Hematopoietic multipotent progenitor cell treated with erythropoietin and hydrocortisone succinate and interleukin-3 and kit ligand, for 8 days (in vitro differentiated cells): ENCODE results near the gene PLEKHG4B.
"Not testable (repeated sequence)": the region's sequence is repeated elsewhere in the genome, so short reads cannot be mapped to it uniquely, and the experiment has no call there.

Experiments
- DNase-seq: peaks from one replicate; pipeline ENCODE4 v3.0.0-alpha.2; 2015

PLEKHG4B gene

DNA sequence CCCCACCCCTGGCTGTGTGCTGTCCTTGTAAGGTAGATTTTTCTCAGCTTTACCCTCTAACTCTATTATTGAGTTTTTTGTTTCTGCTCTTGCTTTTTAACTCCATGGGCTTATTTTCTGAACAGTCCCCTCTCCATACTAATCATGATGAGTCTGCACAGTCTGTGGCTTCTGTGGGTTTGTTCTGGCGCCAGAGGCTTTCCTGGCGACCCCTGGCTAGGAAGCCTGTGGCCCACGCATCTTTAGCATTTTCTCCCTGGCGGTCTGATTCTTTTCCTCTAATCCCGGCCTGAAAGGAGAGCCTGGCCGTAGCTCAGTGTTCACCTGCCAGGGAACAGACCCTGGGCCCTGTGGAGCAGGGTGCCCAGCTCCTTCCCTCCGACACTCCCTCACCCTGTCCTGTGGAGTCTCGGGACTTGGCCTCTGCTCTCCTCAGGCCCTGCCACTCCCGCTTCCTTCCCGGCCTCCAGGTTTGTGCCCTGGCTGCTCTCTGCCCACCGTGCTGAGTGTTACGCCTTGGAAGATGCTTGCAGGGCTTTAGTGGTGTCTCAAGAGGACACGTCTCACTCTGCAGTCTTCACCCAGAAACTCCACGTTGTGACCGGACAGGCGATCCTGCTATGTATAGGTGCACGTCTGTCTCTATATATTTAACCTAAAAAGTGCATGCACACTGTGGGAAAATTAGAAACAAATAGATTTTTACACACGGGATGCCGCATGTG, 67.6 kb downstream of the PLEKHG4B start:
- DNase-seq: no peak

DNA sequence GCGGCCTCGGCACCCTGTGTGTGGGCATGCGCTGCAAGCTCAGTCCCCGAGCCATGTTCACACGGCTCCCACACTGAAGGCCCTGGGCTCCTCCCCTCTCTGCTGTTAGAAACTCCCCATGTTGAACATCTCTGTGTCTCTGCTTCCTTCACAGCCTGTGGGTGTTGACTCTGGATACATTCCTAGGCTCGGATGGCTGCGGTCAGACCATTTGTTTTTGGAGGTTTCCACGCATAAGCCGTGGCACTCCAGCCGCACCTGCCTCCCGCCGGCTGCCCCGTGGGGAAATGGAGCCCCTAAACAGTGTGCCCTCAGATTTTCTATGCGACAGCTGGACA, 68.2 kb downstream of the PLEKHG4B start:
- DNase-seq: no peak

DNA sequence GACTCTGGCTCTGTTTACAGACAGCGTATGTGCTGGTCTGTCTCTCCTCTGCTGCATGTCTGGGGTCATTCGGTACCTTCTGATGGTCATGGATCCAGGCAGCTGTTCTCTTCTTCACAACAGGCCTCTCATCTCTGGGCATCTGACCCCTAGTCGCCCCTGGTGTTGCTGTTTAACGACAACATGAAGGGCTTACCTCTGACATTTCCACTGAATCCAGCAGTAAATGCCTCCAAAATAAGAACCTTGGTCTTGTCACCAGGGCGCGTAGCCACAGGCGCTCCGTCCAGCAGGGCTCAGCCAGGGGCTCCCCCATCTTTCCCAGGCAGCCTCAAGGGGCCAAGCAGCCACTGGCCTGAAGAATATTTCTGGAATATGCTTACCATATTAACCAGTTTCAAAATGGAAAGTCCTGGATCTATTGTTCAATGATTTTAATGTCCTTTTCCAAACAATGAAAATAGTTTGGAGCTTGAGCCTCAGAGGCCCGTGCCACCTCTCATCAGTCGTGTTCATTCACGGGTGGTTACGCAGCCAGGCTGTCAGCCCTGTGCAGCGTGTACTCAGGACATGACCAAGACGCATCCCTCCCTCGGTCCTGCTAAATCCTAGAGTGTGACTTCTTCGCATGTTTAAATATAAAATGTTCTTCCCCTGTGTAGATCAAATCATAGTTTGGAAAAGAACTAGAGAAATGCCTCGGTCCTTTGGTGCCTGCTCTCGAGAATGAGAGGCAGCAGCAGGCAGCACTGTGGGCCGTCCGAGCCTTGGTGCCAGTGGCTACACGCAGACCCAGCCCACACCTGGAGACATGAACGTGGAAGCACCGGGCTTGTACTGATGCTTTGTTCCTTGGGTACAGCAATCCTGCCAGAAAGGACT, 69.2 kb downstream of the PLEKHG4B start:
- no peak for DNase-seq

GRCh38 chr5:161803-162110, 69.8 kb downstream of the PLEKHG4B start:
- no peak for DNase-seq

GRCh38 chr5:162190-162564, 70.2 kb downstream of the PLEKHG4B start:
- no peak for DNase-seq

- DNase-seq: no peak
Measured at GRCh38 chr5:162565-163337, 70.8 kb downstream of the PLEKHG4B start.

GRCh38 chr5:163338-163620, 71.3 kb downstream of the PLEKHG4B start:
- DNase-seq: no peak

DNA sequence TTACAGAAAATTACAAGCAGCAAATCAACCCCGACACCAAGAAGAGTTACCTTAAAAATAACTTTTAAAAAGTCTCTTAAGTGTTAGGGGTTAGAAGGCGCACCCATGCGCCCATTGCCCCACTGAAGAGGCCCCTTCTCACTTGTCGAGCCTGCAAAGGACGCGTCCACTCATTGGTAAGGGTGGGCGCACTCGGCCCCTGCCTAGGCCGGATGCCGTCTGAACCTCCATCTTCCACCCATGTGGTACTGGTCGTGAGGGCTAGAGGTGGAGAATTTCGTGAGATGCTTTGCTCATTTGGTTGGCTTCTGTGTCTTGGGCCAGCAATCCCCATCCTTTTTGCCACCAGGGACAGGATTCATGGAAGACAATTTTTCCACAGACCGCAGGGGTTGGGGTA, 71.9 kb downstream of the PLEKHG4B start:
- DNase-seq: no peak

DNA sequence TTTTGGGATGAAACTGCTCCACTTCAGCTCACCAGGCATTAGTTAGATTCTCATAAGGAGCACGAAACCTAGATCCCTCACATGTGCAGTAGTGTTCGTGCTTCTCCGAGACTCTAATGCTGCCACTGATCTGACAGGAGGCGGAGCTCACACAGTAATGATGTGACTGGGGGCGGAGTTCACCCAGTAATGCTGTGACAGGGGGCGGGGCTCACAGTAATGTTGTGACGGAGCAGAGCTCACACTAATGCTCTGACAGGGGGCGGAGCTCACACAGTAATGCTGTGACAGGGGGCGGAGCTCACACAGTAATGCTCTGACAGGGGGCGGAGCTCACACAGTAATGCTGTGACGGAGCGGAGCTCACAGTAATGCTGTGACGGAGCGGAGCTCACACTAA, 72.3 kb downstream of the PLEKHG4B start:
- no peak for DNase-seq

- not testable (repeated sequence) for DNase-seq
Measured at GRCh38 chr5:164783-165182, 72.8 kb downstream of the PLEKHG4B start.

DNA sequence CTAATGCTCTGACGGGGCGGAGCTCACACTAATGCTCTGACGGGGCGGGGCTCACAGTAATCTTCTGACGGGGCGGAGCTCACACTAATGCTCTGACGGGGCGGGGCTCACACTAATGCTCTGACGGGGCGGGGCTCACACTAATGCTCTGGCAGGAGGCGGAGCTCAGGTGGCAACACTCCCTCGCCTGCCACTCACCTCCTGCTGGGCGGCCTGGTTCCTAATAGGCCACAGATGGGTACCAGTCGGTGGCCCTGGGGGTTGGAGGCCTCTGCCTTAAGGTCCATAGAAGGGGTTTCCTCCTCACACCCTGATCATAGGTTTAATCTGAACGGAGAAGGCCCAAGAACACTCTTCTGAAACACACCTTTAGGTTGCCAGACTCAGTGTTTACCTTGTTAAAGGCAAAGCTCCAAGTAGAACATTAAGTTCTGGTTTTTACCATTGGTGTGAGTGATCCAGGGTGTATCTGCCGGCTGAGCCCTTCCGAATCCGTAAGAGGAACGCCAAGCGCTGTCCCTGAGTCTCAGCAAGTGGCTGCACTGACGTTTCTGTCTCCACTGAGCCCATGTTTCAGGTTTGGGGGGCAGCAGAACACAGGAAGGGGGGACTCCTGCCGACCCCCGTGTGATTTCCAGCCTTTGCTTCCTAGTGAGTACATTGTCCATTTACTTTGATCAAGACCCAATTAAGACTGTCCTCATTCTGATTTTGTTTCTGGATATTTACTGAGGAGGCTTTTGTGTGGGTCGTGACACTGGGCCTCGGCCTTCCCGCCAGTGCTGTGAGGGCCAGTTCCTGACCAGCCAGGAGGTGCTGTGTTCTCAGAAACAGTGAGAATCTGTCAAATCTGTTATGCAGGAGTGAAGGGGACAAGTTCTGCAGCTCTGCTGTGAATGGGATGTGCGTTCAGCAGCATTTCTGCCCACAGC, 74.7 kb downstream of the PLEKHG4B start:
- DNase-seq: no peak

GRCh38 chr5:167511-167910, 75.5 kb downstream of the PLEKHG4B start:
- DNase-seq: no peak

GRCh38 chr5:167982-168660, 76.2 kb downstream of the PLEKHG4B start:
- no peak for DNase-seq

DNA sequence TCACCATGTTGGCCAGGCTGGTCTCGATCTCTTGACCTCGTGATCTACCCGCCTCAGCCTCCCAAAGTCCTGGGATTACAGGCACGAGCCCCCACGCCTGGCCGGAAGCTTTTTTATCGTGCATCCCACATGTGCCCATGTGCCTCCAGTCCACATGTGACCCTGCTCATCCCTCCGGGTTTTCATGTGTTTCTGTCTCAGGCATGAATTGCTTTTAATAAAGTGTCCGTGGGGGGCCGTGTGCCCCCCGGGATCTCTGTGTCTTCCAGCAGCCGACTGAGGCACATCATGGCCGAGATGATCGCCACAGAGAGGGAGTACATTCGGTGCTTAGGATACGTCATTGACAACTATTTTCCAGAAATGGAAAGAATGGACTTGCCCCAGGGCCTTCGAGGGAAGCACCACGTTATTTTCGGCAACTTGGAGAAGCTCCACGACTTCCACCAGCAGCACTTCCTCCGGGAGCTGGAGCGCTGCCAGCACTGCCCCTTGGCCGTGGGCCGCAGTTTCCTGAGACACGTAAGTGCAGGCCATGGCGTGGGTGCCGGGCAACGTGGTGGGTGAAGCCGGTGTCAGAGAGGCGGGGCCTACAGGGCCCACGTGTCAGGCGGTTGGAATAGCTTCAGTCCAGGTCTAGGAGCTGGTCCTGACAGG, 77.2 kb downstream of the PLEKHG4B start:
- DNase-seq: no peak

DNA sequence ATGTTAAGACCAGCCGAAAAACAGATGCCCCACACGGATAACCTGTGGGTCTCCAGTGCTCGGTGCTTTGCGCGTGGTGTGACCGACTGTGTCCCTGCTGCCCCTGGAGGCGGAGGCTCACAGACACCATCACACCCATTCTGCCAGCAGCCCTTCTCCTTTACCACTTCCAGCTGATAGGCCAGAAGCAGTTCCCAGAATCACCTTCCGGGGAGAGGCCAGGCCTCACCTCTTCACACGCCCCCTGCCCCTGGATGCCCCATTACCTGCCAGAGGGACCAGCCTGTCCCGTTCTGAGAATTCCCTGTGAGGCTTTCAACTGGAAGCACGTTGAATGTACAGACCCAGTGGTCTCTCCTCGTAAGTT, 77.7 kb downstream of the PLEKHG4B start:
- no peak for DNase-seq

DNA sequence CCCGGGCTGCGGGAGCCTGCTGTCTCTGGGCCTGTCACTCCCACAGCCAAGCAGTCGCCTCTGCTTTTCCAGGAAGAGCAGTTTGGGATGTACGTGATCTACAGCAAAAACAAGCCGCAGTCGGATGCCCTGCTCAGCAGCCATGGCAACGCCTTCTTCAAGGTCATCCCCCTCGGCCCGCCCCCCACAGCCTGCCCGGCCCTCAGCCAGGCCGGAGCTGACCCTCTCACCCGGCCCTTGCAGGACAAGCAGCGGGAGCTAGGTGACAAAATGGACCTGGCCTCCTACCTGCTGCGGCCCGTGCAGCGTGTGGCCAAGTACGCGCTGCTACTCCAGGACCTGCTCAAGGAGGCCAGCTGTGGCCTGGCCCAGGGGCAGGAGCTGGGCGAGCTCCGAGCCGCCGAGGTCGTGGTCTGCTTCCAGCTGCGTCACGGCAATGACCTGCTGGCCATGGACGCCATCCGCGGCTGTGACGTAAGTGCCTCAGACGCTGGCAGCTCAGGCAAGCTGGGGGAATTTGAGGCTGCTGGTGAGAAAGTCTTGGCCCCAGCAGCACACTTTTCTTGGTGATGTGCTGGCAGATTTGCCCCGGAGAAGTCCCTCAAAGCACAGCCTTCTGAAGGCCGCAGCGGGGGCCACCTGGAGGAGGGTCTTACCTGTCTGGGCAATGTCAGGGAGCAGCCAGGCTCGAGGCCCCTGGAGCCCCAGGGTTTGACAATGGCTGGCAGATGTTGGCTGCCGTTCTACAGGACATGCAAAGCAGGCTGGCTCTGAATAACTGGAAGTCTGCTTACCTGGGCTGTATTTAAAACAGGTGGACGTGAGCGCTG, 79.2 kb downstream of the PLEKHG4B start:
- no peak for DNase-seq

- no peak for DNase-seq
Measured at GRCh38 chr5:171801-172331, 79.9 kb downstream of the PLEKHG4B start.

DNA sequence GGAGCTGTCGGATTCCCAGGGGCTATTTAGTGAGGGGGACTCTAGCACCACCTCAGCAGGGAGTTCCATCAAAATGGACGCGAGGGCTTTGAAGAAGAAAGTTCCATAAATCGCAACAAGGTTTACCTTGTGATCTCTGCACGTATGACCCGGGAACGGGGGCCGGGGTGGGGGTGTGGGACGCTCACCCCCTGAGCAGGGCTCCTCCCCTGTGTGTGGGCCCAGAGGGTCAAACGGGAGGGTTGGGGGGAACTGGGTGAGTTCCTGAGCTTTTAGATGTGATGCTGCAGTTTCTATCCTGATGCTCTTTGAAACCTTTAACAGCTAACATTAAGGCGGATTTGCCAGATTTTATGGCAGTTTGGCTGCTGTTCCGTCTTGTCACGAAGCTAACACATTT, 80.5 kb downstream of the PLEKHG4B start:
- DNase-seq: no peak

- DNase-seq: no peak
Measured at GRCh38 chr5:172841-173251, 80.9 kb downstream of the PLEKHG4B start.

DNA sequence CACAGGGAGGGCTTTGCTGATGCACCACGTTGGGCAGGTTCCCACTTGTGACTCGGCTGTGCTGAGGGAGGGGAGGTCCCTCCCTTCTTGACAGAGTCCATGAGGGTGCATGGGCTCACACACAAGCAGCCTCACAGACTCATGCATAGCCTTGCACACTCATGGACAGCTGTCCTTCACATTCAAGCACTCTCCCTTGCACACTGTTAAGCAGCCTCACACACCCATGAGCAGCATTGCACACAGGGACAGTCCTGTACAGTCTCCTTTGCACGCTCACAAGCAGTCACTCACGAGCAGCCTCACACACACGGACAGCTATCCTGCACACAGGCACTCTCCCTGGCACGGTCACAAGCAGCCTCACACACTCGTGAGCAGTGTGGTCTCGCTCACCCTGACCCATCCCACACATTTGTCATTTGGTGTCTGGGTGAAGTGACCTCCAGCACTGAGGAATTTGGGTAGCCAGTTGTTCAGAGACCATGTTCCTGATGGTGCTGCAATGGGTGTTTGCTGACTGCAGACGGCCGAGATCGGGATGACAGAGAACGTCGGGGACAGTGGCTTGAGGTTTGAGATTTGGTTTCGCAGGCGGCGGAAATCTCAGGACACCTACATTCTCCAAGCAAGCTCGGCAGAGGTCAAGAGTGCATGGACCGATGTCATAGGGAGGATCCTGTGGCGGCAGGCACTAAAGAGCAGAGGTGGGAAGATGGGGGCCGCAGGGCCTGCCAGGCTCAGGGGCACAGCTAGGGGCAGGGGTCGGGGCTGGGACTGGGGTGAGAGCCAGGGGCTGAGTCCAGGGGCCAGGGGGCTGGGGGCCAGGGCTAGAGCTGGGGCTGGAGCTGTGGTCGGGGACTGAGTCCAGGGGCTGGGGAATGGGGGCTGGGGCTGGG, 81.7 kb downstream of the PLEKHG4B start:
- DNase-seq: no peak
